ENCODE measurements around the gene SSBP2.

Gene SSBP2

DNA sequence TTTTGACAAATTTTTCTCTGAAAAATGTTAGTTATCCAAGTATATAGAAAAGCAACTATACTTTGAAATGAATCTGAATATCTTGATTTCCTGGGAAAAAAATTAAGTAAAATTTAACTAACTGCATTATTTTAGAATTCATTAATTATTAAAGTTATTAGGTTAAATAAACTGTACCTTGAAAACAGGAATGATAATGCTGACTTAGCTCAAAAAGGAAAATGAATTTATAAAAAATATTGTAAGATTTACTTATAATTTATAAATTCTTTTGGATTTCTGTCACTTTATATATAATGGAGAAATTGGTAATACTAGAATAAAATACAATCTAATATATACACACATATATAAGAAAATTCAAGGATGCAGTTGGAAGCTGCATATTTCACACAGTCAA, 320.9 kb downstream of the SSBP2 start:
- DNase-seq (ENCODE audit: low read depth), result no peak
- TF ChIP-seq, protein P1, sequence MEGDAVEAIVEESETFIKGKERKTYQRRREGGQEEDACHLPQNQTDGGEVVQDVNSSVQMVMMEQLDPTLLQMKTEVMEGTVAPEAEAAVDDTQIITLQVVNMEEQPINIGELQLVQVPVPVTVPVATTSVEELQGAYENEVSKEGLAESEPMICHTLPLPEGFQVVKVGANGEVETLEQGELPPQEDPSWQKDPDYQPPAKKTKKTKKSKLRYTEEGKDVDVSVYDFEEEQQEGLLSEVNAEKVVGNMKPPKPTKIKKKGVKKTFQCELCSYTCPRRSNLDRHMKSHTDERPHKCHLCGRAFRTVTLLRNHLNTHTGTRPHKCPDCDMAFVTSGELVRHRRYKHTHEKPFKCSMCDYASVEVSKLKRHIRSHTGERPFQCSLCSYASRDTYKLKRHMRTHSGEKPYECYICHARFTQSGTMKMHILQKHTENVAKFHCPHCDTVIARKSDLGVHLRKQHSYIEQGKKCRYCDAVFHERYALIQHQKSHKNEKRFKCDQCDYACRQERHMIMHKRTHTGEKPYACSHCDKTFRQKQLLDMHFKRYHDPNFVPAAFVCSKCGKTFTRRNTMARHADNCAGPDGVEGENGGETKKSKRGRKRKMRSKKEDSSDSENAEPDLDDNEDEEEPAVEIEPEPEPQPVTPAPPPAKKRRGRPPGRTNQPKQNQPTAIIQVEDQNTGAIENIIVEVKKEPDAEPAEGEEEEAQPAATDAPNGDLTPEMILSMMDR (IDR thresholded peaks at IDR 0.05; ENCODE audit: insufficient read depth, low read depth, low read length, missing control alignments), result no peak
- H3K4me3 ChIP-seq (ENCODE audit: low read length), result no peak overlapping the region

DNA sequence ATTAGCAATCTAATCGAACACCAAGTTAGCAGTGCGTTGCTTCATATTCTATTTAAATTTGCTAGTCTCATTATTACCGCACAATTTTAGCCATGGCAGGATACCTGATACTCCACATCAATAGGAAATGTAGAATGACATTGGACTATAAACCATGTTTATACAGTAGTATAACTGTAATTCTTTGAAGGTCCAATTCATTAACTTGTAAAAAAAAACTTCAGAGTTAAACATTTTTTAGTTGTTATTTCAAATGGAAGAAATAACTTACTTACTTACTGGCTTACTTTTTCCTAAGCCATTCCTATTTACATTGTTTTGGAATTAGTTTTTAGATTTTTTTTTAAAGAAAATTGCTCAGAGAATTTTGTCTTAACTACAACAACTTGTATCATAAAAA, 321.5 kb downstream of the SSBP2 start:
- TF ChIP-seq, protein P1 (IDR thresholded peaks at IDR 0.05; ENCODE audit: insufficient read depth, low read depth, low read length, missing control alignments), result no peak
- no peak overlapping the region for H3K4me3 ChIP-seq (ENCODE audit: low read length)

DNA sequence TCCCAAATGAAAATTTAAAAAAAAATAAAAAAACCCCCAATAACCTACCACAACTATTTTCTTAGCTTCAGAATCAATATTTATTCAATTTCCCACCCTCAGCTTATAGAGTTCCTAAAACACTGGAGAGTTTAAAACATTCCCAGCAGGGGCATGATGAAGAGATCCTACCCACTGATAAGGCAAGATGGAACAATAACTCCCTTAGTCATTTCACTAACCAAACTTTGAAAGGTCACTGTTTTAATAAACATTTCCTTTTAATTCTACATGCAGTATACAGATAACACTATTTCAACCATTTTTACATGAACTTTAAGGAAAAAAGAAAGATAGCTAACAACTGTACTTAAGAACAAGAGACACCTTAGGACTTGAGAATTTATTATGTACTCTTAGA, 322.0 kb downstream of the SSBP2 start:
- no peak overlapping the region for H3K4me3 ChIP-seq (ENCODE audit: low read length)
- no peak for DNase-seq (ENCODE audit: low read depth)
- TF ChIP-seq, protein P1 (IDR thresholded peaks at IDR 0.05; ENCODE audit: insufficient read depth, low read depth, low read length, missing control alignments), result no peak

More for the DNA sequence above, 321.5 kb downstream of the SSBP2 start:
- DNase-seq (ENCODE audit: low read depth), result no peak

DNA sequence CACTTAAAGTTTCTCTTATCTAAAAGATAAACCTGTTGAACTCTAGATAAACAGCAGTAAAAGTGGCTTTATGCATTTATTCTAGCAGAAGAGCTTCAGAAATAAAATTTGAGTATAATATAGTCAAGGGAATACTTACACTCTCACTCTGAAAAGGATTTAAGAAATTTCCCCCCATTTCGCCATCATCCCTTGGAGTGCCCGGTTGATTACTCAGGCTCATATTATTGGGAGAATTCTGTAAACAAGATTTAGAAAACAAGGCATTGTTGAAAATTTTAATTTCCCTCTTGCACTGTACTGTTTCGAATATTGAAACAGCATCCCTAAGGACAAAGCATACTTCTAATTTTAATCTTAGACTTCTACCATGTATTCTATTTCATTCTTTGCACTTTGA, 322.5 kb downstream of the SSBP2 start:
- DNase-seq (ENCODE audit: low read depth), result no peak
- TF ChIP-seq, protein P1 (IDR thresholded peaks at IDR 0.05; ENCODE audit: insufficient read depth, low read depth, low read length, missing control alignments), result no peak
- H3K4me3 ChIP-seq (ENCODE audit: low read length), result no peak overlapping the region

DNA sequence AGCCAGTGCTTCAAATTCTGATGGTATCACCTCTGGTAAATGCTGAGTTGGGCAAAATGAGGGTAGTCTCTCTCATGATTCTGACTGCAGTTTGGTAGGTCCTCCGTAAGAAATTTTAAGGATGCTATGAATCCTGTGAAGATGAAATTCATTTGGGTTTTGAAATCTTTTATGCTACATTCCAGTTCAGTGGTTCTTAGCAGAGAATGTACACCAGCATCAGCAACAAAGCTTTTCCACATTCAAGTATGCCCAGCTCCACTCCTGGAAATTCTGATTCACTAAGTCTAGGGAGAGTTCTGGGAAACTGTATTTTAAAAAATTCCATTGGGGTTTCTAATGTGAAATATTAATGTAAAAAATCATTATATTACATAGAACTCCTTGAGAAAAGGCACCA, 323.3 kb downstream of the SSBP2 start:
- TF ChIP-seq, protein P1 (IDR thresholded peaks at IDR 0.05; ENCODE audit: insufficient read depth, low read depth, low read length, missing control alignments), result no peak
- no peak overlapping the region for H3K4me3 ChIP-seq (ENCODE audit: low read length)
- no peak for DNase-seq (ENCODE audit: low read depth)

DNA sequence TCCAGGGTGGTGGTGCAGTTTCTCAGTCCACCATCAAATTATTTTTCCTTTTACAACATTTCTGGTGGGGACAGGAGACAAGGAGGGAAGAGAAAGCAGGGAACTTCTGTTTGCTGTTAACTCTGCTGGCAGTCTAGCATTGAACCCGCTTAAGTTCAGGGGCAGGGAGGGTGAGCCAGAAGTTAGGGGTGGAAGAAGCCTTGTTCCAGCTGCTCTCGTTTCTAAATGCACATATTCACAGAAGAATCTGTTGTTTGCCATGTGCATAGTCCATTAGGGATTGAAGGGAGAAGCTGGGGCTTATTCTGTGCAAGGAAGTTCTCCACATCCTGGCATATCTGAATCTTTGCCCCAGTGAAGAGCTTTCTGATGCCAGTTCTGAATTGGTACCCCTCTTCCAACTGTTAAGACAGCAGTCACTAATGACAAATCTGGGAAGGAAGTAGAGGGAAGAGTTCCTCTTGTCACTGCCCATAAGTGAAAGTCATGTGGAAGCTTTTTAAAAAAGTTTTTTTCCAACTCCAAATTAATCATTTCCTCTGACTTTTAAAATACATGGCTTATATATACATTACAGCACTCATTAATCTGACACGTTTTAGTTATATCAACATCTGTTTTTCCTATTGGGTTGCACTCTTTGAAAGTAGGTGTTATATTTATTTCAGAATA, 324.4 kb downstream of the SSBP2 start:
- no peak for DNase-seq (ENCODE audit: low read depth)
- no peak overlapping the region for H3K4me3 ChIP-seq (ENCODE audit: low read length)
- TF ChIP-seq, protein P1 (IDR thresholded peaks at IDR 0.05; ENCODE audit: insufficient read depth, low read depth, low read length, missing control alignments), result no peak

DNA sequence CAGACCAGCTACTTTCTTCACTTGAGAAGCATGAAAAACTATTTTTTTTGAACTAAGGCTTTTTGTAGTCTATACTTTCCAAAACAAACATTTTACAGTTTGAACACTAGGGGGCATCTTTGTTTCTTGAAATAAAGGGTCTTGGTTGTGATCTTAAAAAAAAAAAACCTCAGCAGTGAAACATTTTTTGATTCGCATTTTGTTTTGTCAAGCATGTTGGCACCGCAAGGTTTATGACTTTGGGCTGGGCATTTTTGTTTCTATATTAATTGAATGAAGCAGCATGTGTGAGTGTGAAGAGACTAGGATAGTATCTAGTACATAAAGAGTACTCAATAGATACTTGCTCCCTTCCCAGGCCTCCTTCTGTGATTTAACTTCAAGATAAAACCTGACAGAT, 325.3 kb downstream of the SSBP2 start:
- TF ChIP-seq, protein P1 (IDR thresholded peaks at IDR 0.05; ENCODE audit: insufficient read depth, low read depth, low read length, missing control alignments), result peak; percentile 44
- DNase-seq (ENCODE audit: low read depth), result peak; percentile 31
- no peak overlapping the region for H3K4me3 ChIP-seq (ENCODE audit: low read length)

All from epithelial cell of esophagus (primary cell).